Lower leg skin (tissue), 4 donors: ENCODE data around the gene TPO. TPM values are rescaled to one million over a fixed set of nuclear protein-coding genes. Genes with fewer than 3 reads are reported as not detected.
A peak's percentile ranks its signal among the peaks of the same experiment; 100 is the strongest.

Experiments used
- DNase-seq, 2 donors: peaks; one replicate each; pipeline ENCODE4 v3.0.0-alpha.2; 2019; ENCODE audit warnings: low spot score in 2 of 2
- H3K4me3 ChIP-seq: fragments of 200-600 bp; sonication (generic); 2 replicates; pipeline ENCODE4 v1.5.1; 2017; ENCODE audit warnings: mild to moderate bottlenecking, low read depth; ENCODE audit not compliant: poor library complexity, severe bottlenecking
- CTCF ChIP-seq, 3 donors: fragments of 450-650 bp; IDR thresholded peaks; one replicate each; pipeline ENCODE4 v1.5.1; 2016; ENCODE audit warnings: antibody characterized with exemption in 3 of 3, mild to moderate bottlenecking in 3 of 3, moderate library complexity in 2 of 3
- POLR2A ChIP-seq, 2 donors: fragments of 450-650 bp; IDR thresholded peaks; one replicate each; pipeline ENCODE4 v1.6.1; 2016 to 2017; ENCODE audit warnings: antibody characterized with exemption in 2 of 2, mild to moderate bottlenecking in 1 of 2, moderate library complexity in 1 of 2
- WGBS, 2 donors: methylation state at CpG; one replicate each; pipeline ENCODE4 v1.1.5; 2018; 5-methylcytosine and 5-hydroxymethylcytosine counted together
- intact Hi-C: fragments of 100-400 bp; cut with DNase I; formaldehyde crosslinking; loops from one replicate; pipeline ENCODE4 v1.15.0; 2023; ENCODE audit warnings: low total_unique reads
- total RNA-seq, 4 donors: library from RNA; depleted of rRNA; stranded (reverse); fragments of >200 nt; gene quantifications; one replicate each; pipeline ENCODE4 v1.1.0, GENCODE V29; 2016

The TPO gene
- total RNA-seq, 4 donors from 2014 or later = 0.64 to 5.9 (median 2.2) TPM

GRCh38 chr2:1497122-1497611 lies 83.9 kb downstream of the TPO start:
- 84 to 88% methylated on average over 7 to 13 of the region's 13 CpGs for WGBS, 2 donors
- TF ChIP-seq POLR2A (IDR thresholded peaks at IDR 0.05) (no peak), CTCF (IDR thresholded peaks at IDR 0.05) (no peak)
- DNase-seq = peak in 1 of 2 donors; percentile 75
- intact Hi-C loops = no loop called here
- H3K4me3 ChIP-seq = no peak overlapping the region

GRCh38 chr2:1498176-1498575 lies 84.9 kb downstream of the TPO start:
- 81 to 82% methylated on average over 7 of the region's 7 CpGs for WGBS, 2 donors
- intact Hi-C loops = no loop called here
- DNase-seq = no peak

GRCh38 chr2:1499033-1499795 lies 86.0 kb downstream of the TPO start:
- no peak overlapping the region for H3K4me3 ChIP-seq
- no peak for DNase-seq
- TF ChIP-seq CTCF (IDR thresholded peaks at IDR 0.05) = no peak
- intact Hi-C loops = no loop called here
- 90 to 91% methylated on average over 13 of the region's 13 CpGs for WGBS, 2 donors

More at GRCh38 chr2:1498176-1498575, 84.9 kb downstream of the TPO start:
- H3K4me3 ChIP-seq = no peak overlapping the region
- no peak for TF ChIP-seq CTCF (IDR thresholded peaks at IDR 0.05)
- TF ChIP-seq POLR2A (IDR thresholded peaks at IDR 0.05) = no peak

GRCh38 chr2:1501038-1501851 lies 88.0 kb downstream of the TPO start:
- no peak for DNase-seq
- TF ChIP-seq CTCF (IDR thresholded peaks at IDR 0.05) (no peak), POLR2A (IDR thresholded peaks at IDR 0.05) (no peak)
- intact Hi-C loops = no loop called here
- WGBS, 2 donors = 89 to 92% methylated on average over 27 of the region's 27 CpGs
- no peak overlapping the region for H3K4me3 ChIP-seq

- intact Hi-C loops = no loop called here
- H3K4me3 ChIP-seq = no peak overlapping the region
- TF ChIP-seq POLR2A (IDR thresholded peaks at IDR 0.05) (no peak), CTCF (IDR thresholded peaks at IDR 0.05) (no peak)
- WGBS, 2 donors = 76 to 83% methylated on average over 6 of the region's 6 CpGs
- DNase-seq = no peak
These were observed 88.7 kb downstream of the TPO start for GRCh38 chr2:1501991-1502390.
